Stimulated activated CD4-positive, alpha-beta T cell treated with anti-CD3 and anti-CD28 coated beads, Interleukin-2, amount 100 ng/mL, for 24 hours (primary cell): ENCODE data around the gene SLC2A4RG.
A peak's percentile ranks its signal among the peaks of the same experiment; 100 is the strongest.
"Not testable (repeated sequence)": the region's sequence is repeated elsewhere in the genome, so short reads cannot be mapped to it uniquely, and the experiment has no call there.

Source experiments
- DNase-seq, 2 donors: peaks; one replicate each; pipeline ENCODE4 v3.0.0-alpha.2; 2020

The SLC2A4RG gene

DNA sequence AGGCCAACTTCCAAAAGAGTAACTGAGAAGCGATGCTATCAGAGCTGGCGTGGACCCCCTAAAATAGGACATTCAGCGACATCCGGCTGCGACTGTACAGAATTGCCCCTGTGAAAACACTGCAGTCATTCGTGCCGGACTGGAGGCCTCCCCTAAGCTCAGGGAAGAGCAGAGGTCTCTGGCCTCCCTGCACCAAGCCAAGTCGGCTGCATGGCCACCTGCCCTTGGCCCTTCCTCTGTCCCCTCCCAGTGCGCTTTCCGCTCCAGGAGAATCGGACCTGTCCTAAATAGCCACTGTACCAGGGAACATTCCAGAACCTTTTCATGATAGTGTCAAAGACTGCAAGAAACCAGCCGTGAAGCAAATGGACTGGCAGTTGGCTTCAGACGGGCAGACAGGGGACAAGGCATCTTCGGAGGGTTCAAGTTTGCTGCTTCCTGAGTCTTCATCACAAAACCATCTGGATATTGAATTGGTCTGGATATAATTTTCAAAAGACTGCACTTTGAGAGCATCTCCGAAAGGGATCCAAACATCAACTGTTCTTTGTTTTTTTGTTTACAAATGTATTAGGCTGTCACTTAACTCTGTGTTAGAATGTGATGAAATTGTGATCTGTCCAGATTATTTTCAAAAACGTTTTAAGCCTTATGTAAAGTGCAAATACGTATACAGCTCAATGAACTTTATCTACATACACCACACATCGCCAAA, 16.5 kb downstream of the SLC2A4RG start:
- no peak for DNase-seq

- DNase-seq: no peak
Observed at GRCh38 chr20:63756648-63756991, 17.0 kb downstream of the SLC2A4RG start.

GRCh38 chr20:63758152-63758551, 18.6 kb downstream of the SLC2A4RG start:
- no peak for DNase-seq

- no peak for DNase-seq
Observed at GRCh38 chr20:63759377-63759901, 19.9 kb downstream of the SLC2A4RG start.

DNA sequence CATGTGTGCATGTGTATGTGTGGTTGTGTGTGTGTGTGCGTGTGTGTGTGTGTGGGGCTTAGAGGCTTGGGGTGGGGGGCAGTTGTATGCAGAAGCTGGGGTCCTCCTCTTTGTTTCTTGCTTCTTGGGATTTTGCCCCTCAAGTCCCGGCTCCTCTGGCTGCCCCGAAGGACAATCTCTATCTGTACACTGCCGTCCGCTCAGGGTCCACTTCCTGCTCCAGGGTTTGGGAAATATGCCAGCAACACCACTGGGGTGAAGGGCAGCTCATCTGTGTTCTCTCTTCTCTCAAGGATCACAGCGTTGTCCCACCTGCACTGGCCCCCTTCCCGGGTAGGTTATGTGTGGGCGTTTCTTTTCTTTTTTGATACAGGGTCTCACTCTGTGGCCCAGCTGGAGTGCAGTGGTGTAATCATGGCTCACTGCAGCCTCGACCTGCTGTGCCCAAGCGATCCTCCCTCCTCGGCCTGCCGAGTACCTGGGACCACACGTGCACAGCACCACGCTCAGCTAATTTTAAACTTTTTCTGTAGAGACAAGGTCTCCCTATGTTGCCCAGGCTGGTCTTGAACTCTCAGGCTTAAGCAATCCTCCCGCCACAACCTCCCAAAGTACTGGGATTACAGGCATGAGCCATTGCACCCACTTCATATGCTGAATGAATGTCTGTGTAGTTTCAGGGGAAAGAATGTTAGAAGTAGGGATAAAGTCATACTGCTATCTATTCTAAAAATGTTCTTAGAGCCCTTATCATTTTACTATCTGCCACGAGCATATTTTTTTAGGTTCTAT, 25.7 kb downstream of the SLC2A4RG start:
- DNase-seq: no peak

DNA sequence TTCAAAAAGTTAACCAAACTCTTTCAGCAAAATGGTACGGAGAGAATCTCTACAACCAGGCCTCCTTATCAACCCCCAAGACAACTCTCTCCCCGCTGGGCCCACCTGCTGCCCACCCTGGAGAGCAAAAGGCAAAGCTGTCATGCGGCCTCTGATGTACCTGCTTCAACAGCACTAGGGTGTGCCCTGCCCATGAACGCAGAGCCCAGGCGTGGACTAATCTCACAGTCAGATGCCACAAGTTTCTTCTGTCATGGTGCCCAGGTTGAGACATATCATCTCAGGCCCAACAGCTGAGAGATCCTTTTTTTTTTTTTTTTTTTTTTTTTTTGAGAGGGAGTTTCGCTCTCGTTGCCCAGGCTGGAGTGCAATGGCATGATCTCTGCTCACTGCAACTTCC, 26.3 kb downstream of the SLC2A4RG start:
- DNase-seq: no peak

GRCh38 chr20:63766695-63767426, 27.3 kb downstream of the SLC2A4RG start:
- no peak for DNase-seq

DNA sequence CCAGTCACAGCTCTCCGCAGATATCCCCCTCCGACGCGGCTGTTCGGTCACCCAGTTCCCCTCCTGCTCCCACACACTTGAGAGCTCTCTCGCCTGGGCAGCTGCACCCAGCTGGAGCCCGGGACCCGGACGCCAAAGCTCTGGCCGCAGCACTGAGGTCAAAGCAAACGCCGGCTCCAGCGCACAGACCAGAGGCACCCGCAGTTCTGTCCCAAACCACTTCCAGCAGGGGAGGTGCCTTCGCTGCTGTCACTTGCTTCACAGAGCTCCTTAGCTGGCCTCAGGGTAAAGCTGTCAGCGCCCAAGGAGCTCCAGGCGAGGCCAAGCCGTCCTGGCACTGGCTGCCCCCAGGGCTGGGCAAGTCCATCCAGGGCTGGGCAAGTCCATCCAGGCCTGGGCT, 27.9 kb downstream of the SLC2A4RG start:
- no peak for DNase-seq

DNA sequence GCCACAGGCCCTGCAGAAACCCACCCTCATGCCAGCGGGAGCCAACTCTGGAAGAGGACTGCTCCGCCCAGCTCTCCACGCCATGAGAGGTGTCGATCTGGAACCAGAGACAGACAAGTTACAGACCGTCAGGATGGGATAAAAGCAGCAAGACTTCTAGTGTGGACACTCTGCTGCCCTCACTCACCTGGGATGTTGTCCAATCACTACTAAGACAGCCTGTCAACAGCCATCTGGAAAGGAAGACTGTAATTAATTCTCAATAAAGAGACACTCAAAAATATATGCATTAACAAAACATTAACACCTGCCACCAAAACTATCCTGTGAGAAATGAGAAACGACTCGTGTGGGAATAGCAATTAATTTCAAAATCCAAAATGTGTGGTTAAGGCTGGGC, 28.3 kb downstream of the SLC2A4RG start:
- no peak for DNase-seq

GRCh38 chr20:63768591-63769515, 29.3 kb downstream of the SLC2A4RG start:
- no peak for DNase-seq

DNA sequence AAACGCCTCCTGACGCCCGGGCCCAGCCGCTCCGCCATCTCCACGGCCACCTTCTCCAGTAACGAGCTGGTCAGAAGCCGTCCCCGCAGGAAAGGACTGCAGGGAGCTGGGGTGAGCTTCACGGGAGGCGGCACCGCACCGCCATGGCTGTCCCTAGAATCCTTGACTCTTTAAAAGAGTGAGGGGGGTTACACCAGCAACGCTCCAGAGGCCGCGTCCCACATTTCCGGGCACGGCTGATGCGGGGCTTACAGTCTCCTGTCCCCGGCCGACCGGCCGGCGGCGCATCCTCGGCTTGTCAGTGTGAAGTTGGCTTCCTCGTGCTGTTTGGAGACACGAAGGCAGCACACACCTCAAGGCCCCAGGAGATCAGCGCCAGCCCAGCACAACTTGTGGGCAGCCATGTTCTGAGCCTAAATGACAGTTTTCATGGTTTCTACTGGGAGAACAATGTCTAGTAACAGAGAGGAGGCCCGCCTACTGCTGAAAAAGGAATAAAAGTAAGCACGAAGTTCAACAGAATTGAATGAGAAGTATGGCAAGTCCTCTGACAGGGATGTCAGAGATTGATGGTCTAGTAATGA, 30.4 kb downstream of the SLC2A4RG start:
- no peak for DNase-seq

GRCh38 chr20:63771046-63771707, 31.6 kb downstream of the SLC2A4RG start:
- DNase-seq: no peak

DNA sequence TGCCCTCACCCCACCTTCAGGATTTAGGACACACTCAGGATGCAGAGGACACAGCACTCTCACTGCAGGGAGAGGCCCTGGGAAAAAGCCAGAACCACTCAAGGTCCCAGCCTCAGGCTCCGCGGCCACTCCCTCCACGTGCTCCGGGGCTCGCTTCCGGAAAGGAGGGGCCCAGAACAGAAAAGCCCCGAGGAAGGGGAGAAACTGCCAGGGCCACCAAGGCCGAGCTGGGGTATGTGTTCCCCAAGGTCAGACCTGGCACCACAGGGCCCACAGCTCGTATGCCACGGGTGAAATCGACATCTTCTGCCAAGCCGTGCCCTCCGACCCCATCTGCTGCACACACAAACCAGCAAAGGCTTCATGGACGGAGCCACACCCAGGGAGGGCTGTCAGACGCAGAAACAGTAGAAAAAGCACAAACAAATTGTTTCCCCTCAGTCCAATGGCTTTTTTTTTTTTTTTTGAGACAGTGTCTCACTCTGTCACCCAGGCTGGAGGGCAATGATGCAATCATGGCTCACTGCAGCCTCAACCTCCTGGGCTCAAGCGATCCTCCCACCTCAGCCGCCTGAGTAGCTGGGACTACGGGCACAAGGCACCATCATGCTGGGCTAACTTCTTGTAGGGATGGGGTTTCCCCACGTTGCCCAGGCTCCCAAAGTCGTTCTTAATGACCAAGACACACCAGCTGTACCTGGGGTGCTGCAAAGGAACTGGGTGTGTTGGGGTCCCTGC, 33.4 kb downstream of the SLC2A4RG start:
- DNase-seq: no peak

- DNase-seq: no peak
Observed at GRCh38 chr20:63773571-63774241, 34.1 kb downstream of the SLC2A4RG start.

DNA sequence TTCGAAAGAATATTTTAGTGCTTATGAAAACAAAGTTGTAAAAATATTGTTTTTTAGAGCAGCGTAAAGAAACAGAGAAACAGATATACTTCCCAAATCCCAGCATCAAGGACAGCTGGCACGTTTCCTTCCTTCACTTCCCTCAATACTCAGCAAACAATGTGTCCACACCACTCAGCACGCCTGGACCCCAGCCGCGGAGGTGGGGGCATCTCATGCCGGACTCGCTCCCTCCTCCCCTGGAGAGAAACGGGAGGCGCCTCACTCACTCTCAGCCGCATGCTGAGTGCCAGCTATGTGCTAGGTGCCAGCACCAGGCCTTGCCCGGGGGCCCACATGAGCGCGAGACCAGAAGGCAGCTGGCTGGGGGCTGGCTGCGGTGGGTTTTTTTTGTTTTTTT, 34.7 kb downstream of the SLC2A4RG start:
- no peak for DNase-seq

- peak; percentile 32 to 54 for DNase-seq
Observed at GRCh38 chr20:63775096-63775978, 35.8 kb downstream of the SLC2A4RG start.

DNA sequence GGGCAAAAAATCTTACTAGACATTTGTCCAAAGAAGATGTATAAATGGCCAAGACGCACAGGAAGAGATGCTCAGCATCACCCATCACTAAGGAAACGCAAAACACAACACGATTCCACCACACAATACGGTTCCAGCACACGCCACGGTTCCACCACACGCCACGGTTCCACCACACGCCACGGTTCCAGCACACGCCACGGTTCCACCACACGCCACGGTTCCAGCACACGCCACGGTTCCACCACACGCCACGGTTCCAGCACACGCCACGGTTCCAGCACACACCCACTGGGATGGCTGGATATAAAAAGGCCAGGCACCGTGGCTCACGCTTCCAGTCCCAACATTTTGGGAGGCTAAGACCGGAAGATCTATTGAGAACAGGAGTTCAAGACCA, 37.3 kb downstream of the SLC2A4RG start:
- DNase-seq: not testable (repeated sequence)

DNA sequence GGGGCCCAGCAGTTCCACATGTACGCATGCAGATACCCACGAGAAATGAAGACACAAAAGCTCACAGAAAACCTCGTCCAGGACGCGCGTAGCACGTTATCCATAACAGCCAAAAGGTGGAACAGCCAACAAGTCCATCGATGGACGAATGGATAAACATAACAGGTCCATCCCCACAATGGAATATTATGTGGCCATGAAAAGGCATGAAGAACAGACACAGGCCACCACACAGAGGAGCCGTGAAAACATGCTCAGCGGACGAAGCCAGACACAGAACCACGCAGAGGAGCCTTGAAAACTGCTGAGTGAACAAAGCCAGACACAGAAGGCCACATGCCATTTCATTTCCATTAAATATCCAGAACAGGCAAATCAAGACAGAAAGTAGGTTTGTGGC, 38.0 kb downstream of the SLC2A4RG start:
- DNase-seq: no peak
